Thyroid gland (tissue), 4 donors: ENCODE measurements around the gene CKMT1B.

Experiments used
- CTCF ChIP-seq, 6 experiments: fragments of 200-600 bp in 3 of 6; fragments of 450-650 bp in 3 of 6; sonication (generic) in 3 of 6; IDR thresholded peaks; one replicate each; pipeline ENCODE4 v1.5.1; 2016 to 2019; ENCODE audit warnings: antibody characterized with exemption in 6 of 6, mild to moderate bottlenecking in 2 of 6, inconsistent platforms in 1 of 6, moderate library complexity in 1 of 6
- POLR2A ChIP-seq, 2 donors: fragments of 450-650 bp; IDR thresholded peaks; one replicate each; pipeline ENCODE4 v1.6.1; 2017; ENCODE audit warnings: antibody characterized with exemption in 2 of 2, mild to moderate bottlenecking in 2 of 2, moderate library complexity in 1 of 2

GRCh38 chr15:43552256-43552655, 41.6 kb upstream of the CKMT1B start:
- TF ChIP-seq CTCF (IDR thresholded peaks at IDR 0.05) (no peak), POLR2A (IDR thresholded peaks at IDR 0.05) (no peak)
